RWPE1 (cell line): ENCODE measurements around the gene GADD45G.

Source experiments
- CTCF ChIA-PET: fragments of 350-600 bp; sonication (Branson Sonifier 250); formaldehyde crosslinking; extraction: SDS; loops from one replicate; lab custom pipeline; 2021; lab: Yijun Ruan, JAX
- POLR2A ChIA-PET: fragments of 400-600 bp; formaldehyde crosslinking; extraction: SDS; loops from one replicate; lab custom pipeline; 2020; ENCODE audit warnings: antibody characterized with exemption; ENCODE audit not compliant: low non-redundant PET; lab: Yijun Ruan, JAX
- DNase-seq: peaks from one replicate; pipeline ENCODE4 v3.0.0; 2012; ENCODE audit warnings: low spot score
- H3K27ac ChIP-seq: fragments of 450-650 bp; 2 replicates; pipeline ENCODE4 v1.5.1; 2017
- TF ChIP-seq, protein P1 (sequence below): fragments of 450-650 bp; conservative IDR thresholded peaks from 2 replicates; pipeline ENCODE4 v1.5.1; 2017; ENCODE audit warnings: low read depth, mild to moderate bottlenecking

The GADD45G gene

DNA sequence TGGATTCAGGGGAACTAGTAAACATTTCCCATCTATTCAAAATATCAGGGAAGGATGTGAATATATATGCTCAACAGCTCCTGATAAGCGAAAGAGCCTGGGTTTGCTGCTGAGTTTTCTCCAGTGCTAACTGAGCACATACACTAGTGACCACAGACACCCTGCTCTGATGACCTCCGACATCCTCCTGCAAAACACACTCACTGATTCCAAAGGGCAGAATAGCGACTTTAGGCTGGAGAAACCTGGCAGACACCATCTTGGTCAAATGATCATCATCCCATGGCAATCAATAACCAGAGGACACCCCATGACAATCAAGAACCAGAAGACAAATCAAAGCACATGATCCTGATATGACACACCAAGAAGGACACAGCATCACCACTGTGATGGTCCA, 9.2 kb upstream of the GADD45G start:
- DNase-seq, result no peak
- POLR2A ChIA-PET, result no interaction called here
- no peak overlapping the region for H3K27ac ChIP-seq
- TF ChIP-seq, protein P1, sequence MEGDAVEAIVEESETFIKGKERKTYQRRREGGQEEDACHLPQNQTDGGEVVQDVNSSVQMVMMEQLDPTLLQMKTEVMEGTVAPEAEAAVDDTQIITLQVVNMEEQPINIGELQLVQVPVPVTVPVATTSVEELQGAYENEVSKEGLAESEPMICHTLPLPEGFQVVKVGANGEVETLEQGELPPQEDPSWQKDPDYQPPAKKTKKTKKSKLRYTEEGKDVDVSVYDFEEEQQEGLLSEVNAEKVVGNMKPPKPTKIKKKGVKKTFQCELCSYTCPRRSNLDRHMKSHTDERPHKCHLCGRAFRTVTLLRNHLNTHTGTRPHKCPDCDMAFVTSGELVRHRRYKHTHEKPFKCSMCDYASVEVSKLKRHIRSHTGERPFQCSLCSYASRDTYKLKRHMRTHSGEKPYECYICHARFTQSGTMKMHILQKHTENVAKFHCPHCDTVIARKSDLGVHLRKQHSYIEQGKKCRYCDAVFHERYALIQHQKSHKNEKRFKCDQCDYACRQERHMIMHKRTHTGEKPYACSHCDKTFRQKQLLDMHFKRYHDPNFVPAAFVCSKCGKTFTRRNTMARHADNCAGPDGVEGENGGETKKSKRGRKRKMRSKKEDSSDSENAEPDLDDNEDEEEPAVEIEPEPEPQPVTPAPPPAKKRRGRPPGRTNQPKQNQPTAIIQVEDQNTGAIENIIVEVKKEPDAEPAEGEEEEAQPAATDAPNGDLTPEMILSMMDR, result no peak
- CTCF ChIA-PET, result interaction anchor here (0.6 to 3.6 kb wide), 3 partner anchors 28 to 510 kb away, joined by 3 to 18 read pairs (median 3); no protein-coding TSS in a partner anchor

DNA sequence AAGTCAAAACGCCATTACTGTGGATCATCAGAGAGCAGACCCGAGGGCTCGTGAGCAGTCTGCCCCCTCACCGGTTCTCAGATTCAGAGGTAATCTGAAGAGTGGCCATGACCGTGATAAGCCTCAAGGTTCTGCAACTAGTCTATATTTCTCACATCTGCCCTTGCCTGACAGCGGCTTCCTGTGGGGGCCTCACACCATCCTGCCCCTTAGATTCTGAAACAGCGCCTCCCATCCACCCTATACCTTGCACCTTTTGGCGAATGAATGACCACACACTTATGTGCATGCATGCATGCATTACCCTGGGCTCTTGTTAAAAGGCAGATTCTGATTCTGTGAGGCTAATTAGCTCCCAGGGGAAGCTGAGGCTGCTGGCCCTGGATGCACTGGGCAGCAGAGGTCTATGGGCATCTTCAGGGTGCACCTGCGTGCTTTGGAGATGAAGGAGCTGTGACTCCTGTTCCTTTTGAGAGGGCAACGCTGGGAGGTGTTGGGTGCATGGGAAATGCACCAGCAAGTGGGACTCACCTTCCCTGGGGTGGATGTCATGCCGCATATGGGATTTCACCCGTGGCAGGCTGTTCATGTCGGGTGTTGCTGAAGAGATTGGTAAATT, 7.8 kb upstream of the GADD45G start:
- TF ChIP-seq, protein P1, result no peak
- no peak overlapping the region for H3K27ac ChIP-seq
- CTCF ChIA-PET, result interaction anchor here (0.7 to 3.6 kb wide), 3 partner anchors 21 to 508 kb away, joined by 3 to 18 read pairs (median 5); no protein-coding TSS in a partner anchor
- no peak for DNase-seq
- POLR2A ChIA-PET, result no interaction called here

DNA sequence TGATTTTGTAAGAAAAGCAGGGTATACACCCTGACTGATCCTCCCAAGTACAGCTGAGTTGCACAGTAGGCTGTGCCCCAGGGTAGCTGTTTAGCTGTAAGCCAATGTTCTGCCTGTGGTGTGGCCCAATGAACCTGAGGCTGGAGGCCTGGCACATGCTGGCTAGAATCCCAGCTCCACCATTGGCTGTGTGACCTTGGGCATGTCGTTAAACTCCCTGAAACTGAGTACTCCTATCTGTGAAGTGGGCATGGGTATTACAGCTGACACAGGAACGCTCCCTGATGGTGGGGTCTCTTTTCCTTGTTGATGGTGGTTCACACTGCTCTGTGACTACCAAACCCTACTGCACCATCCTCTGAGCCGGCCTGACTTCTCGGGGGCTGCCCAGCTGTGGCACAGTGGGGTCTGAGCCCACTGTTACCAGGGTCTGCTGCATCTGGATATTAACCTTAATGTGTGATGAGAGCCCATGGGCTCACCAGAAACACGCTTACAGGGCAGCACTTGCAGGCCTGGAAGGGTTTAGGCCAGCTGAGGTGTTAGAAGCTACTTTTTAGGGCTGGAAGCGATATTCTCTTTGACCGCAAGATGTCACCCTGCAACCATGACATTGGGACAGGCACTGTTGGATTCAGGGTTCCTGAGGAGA, 7.0 kb upstream of the GADD45G start:
- ChIA-PET POLR2A (no interaction called here), CTCF (interaction anchor here (0.5 to 3.6 kb wide), 38 partner anchors 9 to 1192 kb away, joined by 3 to 20 read pairs (median 4); no protein-coding TSS in a partner anchor)
- H3K27ac ChIP-seq, result no peak overlapping the region
- DNase-seq, result peak; percentile 59
- TF ChIP-seq, protein P1, result peak; percentile 80

DNA sequence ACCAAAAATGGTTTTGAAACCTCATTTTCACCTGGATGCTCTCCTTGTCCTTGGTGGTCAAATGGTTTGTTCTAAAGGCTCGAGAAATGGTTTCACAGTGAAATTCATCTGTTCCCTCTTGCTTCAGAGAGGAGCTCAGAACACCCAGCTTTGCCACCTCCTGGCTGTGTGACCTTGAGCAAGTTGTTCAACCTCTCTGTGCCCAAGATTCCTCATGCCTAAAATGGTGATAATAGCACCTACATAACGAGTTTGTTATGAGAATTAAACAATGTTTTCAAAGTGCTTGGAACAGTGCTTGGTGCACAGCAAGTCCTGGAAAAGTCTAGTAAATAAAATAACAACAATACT, 6.5 kb upstream of the GADD45G start:
- no peak for DNase-seq
- no peak overlapping the region for H3K27ac ChIP-seq
- TF ChIP-seq, protein P1, result peak; percentile 34; the same call in 1 of the 2 replicates
- ChIA-PET CTCF (interaction anchor here (0.6 to 3.6 kb wide), 35 partner anchors 9 to 1191 kb away, joined by 3 to 20 read pairs (median 4); no protein-coding TSS in a partner anchor), POLR2A (no interaction called here)

DNA sequence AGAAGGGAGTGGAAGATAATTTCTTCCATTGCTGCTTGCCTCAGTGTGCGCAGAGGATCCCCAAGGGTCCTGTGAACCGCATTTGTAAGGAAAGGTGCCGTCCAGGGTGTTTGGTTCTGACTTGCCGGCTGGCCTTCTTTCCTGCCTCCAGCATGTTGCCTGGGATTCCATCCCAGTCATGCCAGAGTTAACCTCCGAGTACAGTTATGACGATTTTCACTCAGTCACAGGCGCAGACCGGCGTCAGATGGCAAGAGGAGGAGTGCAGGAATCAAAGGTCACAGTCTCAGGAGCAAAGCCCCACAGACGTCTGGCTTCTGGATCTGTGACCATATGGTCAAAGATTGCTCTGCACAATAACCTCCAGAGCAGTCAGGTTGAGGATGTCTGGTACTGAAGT, 5.9 kb upstream of the GADD45G start:
- ChIA-PET CTCF (interaction anchor here (0.6 to 5.8 kb wide), 21 partner anchors 15 to 796 kb away, joined by 3 to 116 read pairs (median 5); no protein-coding TSS in a partner anchor), POLR2A (no interaction called here)
- TF ChIP-seq, protein P1, result no peak
- H3K27ac ChIP-seq, result no peak overlapping the region
- no peak for DNase-seq

DNA sequence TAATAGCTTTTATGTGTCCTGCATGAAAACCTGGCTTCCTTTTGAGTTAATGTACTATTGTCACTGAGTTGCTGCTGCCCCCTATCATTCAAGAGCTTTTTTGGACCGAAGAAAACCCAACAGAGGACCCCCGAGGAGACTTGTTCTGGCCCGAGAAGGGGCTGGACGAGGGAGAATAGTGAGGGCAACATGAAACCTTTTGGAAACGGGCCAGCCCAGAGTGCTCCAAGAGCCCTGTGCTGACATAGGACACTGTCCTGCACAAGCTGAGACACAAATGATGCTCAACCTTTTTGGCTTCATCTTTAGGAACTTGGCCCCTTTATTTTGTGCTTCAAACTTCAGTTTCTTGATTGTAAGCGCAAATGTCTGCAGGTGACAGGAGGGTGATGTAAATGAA, 4.0 kb upstream of the GADD45G start:
- CTCF ChIA-PET, result interaction anchor here (0.6 to 5.8 kb wide), 2 partner anchors 19 to 501 kb away, joined by 5 to 116 read pairs; no protein-coding TSS in a partner anchor
- TF ChIP-seq, protein P1, result no peak
- POLR2A ChIA-PET, result no interaction called here
- H3K27ac ChIP-seq, result no peak overlapping the region
- DNase-seq, result no peak
